Ramos (cell line): ENCODE results near the gene CPNE8.

Experiments
- in situ Hi-C: fragments of 300-500 bp; cut with MboI; formaldehyde crosslinking; loops from one replicate; pipeline ENCODE4 v1.14.3; 2022; ENCODE audit warnings: low sequenced_read_pairs; ENCODE audit not compliant: unreplicated experiment

The CPNE8 gene

DNA sequence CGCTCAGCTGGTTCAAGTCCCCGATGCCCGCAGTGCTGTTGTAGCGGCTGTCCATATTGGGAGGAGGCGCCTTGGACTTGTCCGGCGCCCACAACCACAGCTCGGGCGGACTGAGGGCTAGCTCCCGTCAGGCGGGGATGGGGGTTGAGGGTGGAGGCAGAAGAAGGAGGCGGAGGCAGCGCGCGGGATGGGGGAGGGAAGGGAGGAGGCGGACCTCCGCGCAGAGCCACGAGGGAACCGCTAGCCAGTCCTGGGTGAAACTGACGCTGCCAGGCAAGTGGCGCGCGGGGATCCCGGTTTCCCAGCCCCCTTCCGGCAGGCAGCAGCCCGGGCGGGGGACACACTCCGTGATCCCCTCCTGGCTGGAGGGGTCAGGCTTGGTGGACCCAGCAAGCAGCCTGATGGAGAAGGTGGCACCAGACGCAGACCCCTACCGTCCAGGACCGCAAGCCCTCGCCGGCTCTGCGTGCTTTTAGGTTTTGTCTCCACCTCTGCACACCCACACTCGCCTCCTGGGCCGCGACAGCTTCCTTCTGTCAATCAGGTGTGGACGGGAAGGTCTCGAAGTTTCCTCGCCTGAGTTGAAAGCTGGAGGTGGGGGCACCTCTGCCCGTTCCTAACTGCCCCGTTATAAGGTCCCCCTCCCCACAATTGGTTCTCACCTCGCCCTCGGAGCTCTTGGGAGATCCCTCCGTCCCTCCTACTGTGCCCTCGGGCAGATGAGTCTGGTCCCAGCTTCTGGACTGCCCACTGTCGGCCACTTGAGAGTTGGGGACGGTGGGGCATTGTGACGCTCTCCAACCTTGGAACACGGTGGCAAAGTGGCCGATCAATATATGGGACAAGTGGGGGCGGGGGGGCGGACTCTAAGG lies at the start of gene CPNE8:
Gene CPNE8 (minus strand): TSS at position 112 of the 872 bp plus-strand sequence. CDS start 57 bp downstream, at position 55.
- in situ Hi-C loops: no loop called here

DNA sequence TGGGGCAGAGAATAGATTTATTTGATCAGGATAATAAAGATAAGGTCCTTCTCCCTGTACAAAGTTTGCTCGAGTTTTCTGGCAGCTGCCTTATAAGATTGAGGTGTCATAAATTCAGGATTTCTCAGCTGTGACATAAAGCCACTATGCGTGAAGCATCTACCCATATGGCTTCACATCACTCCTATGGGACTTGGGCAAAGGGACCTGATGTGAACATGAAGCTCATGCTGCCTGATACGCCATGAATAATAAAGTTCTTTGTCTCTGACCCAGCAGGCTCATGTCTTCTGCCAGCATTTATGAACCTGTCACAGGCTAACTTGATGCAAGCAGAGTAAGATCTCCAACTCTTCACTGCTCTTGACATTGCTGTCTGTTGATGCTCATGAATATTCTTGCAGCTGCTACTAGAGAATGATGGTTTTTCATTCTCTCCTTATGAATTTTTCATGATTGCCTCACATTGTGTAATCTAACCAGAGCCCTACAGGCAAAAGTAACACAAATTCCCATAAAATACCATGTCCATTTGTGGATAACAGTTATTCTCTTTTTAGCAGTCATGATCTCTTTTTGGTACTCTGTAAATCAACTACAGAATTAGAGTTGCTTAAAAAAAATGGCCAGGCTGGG lies 49.0 kb upstream of the CPNE8 start:
- in situ Hi-C loops: no loop called here

DNA sequence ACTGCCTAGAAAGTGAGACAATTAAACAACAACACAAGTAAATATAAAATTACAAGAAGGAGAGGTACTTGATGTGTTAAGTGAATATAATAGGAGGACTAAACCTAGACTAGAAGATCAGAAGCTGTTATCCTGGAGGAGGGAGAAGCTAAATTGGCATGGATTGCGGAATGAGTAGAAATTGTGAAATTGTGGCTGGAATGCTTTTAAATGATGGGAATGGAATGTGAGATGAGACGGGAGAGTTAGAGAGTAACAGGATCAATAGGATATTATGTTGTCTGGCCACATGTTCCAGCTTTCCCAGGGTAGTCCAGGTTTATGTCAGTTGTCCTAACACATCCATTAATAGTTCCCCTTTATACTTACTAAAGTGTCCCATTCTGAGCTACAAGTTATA lies 44.0 kb upstream of the CPNE8 start:
- in situ Hi-C loops: no loop called here

DNA sequence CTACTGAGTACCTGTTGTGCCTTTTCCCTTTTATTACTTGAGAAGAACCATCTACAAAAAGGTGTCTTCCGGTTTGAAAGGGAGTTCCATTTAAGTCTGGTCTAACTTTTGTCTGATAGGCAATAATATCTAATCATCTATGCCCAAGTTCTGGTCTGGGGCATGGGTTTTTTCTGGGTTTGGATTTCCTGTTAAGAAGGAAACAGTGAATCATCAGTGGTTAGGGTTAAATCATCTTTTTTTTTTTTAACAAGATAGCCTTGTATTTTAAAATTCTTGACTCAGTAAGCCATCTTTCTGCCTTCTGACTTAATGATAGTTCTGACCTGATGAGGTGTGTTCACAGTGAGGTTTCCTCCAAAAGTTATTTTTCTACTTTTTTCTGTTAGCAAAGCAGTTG lies 29.3 kb upstream of the CPNE8 start:
- in situ Hi-C loops: no loop called here

DNA sequence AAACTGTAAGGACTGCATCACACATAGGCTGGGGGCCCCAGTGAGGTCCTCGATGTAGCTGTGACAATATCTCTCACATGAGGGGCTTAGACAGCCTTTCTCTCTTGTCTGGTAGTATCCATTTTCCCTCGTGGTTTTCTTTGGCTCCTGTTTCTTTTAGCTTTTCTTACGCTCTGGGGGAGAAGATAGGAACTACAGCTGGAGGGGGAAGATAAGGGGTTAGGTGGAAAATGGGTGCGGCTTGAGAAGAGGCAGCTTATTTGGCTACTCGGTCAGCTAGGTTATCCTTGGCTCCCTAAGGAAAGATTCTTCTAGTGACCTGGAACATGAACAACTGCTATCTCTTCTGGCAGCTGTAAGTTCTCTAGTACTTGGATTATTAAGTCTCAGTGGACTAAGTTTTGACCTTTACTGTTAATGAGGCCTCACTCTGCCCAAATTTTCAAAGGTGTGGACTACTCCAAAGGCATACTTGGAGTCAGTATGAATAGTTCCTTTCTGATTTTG lies 28.7 kb upstream of the CPNE8 start:
- in situ Hi-C loops: no loop called here

DNA sequence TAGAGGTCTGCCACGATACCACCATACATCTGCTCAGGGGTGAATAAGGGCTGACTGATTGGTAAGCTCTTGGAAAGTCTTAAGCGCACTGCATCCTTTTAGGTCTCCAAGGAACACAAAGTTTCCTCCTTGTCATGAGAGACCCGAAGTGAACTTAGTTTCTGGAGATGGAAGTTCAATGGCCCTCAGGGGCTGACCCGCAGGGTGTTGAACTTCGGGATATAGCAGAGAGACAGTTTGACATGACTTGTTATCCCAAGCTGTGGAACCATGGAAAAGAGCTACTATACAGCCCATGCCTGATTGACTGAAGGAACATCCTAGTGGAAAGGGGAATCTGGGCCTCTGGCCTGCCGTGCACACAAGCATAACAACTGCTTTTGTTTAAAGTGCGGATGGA lies 26.9 kb upstream of the CPNE8 start:
- in situ Hi-C loops: no loop called here

DNA sequence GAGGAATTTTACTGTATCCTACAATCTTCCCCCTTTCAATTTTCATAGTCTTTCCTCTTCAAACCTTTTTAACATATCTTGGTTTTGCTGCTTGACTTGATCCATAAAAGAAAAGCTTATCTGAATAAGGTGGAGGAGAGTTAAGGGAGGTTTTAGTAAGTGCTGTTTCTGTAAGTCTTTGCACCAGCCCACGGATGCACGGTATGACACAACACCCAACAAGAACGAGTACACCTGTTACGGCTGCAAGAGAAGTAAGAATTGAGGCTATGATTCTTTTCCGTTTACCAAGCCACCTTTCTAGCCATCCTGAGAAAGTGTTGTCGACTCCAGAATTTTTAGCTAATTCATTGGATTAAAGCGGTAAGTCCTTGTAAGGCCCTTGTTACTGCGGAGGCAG lies 26.1 kb upstream of the CPNE8 start:
- in situ Hi-C loops: no loop called here

DNA sequence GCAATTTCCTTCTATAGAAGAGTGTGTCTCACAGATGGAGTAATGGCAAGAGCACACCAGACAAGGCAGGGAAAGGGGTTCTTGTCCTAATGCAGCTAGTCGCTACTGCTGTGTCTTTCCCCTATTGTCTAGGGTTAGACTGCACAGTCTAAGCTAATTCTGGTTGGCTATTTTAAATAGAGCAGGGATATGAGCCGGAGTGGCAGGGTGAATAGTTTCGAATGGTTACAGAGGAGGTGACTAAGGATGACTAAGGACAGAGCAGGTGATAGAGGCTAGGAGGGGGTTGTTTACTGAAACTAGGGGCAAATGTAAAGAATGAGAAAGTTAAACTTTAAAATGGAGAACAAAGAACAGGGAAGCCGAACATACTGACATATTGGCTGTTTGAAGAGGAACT lies 25.6 kb upstream of the CPNE8 start:
- in situ Hi-C loops: no loop called here

DNA sequence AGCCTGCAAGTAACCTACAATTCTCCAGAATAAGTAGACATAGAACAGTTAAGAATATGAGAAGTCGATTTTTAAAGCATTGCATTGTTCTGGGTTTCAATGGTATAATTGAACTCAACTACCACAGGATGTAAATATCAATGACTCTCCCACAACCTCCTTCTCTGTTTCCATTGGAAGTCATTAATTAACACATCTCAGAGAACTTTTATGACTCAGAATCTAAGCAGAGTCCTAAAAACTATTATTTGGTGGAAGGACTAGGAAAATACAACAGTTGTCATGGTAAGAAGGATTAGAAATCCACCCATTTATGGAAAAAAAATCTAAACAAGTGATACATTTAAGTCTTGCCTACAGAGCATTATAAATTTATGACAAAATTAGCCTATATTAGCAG lies 21.1 kb upstream of the CPNE8 start:
- in situ Hi-C loops: no loop called here

DNA sequence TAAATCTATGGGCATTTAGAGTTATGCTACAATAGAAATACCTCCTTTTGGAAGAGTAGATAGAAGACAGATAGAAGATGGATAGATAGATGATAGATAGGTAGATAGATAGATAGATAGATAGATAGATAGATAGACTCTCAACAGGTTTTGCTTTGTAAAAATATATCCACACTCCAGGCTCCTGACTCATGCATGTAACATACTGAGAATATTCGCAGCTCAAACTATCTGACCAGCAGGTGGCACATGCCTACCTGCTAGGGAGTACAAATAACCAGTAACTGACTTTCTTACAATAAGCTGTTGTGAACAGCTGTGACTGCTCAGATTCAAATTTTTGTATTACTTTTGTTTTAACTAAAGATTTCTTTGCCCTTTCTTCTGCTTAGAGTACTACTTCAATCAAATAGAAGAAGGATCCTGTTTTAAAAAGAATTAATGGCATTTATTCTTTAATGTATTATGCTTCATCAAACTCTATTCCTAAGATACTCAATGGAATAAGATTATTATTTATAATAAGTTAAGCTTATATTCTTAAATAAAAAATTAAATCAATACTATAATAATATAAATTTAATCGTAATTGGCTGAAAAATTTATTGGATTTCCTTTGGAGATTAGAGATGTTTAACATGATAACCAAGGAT lies 15.8 kb upstream of the CPNE8 start:
- in situ Hi-C loops: no loop called here

DNA sequence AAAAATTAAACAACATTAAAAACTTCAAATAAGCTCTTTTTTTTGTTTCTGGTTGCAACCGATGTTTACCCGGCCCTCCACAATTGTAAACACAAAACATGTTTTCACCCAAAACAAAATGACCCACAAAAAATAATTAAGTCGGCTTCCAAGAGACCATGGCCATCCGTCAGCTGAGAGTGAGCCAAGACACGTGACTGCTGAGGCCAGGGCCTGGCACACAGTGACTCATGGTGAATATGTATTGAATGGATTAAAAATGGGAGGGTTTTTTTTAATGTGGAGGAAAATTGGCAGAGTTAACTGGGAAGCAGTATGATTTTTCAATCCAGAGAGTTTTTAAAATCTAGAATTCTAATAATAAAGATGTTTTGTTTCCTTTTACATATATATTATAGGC lies 13.8 kb upstream of the CPNE8 start:
- in situ Hi-C loops: no loop called here

DNA sequence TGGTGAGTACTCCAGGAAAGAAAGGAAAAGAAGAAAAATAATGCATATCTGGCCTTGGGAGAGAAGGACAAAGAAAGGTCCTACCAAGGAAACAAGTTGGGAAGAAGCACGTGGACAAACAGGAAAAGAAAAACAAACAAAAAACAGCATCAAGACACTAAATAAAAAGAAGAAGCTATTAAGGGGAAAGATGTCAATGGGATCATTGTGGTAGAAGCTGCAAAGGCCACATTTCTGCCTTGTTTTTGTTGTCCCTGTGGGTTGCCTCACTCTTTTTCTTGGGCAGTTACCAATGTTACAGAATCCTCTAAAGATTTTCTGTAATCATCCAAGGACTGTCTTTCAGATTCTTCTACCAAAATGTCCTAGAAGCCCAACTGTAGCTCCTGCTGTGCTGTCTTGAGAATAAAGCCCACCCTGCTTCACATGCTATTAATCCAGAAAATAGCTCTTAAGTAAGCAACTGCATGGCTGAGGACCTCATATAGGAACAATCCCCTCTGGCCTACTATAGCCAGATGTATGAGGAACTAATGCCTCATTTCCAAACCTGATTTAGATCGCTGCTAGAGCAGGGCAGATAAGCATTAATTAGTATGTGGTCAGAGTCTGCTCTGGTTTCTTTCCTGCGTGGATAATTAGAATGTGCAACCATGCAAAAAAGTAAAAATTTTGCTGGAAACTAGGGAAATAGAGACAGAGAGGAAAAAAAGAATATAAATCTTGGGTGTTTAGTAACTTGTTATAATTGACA lies 10.2 kb upstream of the CPNE8 start:
- in situ Hi-C loops: no loop called here

DNA sequence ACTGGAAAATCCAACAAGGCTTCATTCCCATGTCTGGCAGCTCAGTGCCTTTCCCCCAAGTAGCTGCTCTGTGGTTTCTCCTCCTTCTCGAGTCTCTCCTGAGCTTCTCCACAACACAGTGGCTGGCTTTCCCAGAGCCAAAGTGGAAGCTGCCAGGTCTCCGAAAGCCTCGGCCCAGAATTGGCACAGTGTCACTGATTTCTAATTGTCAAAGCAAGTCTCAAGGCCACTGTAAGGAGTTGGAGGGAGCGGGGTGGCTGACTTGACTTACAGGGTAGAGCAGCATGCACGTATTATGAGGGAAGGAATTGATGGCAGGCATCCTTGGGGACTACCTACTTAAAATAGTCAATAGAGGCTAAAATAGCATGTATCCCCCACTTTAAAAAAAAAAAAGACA lies 6.7 kb upstream of the CPNE8 start:
- in situ Hi-C loops: no loop called here

DNA sequence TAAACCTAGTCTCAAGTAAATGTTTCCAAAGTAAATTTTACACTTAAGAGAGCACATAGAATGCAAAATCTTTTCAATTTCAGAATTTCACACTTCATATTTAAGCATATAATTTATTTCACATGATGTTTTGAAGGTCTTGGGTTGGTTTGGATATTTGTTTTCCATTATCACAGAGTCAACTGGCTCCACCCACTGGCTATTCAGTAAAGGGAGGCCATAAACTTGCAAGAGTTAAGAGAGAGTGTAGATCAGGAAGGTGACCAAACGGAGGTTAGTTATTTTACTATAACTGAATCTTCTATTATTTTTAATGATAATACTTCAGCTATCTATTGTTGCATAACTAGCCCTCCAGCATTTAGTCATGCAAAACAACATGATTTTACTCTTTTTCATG lies 6.2 kb upstream of the CPNE8 start:
- in situ Hi-C loops: no loop called here

DNA sequence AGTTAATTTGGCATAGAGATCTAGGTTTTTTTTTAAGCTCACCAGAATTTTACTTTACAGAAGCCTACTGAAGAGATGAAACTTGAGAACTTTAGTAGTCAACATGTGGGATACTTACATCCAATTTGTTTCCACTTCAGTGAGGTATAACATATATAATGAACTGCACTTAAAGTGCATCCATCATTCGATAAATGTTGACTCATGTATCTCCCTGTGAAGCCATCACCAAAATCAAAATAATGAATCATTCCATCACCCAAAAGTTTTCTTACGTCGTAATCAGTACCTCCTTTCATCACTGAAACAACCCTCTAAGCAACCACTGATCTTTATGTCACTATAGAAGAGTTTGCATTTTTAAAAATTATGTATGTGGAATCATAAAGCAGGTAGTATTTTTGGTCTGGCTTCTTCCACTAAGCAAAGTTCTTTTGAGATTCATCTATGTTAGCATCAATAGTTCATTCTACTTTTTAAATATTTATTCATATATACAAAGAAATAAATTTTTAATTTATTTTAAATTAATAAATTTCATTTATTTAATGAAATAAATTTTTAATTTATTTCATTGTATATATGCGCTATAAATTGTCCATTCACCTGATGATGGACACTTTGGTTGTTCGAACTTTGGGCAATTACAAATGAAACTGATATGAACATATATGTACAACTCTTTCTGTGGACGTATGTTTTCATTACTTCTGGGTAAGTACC lies 2.0 kb upstream of the CPNE8 start:
- in situ Hi-C loops: no loop called here

DNA sequence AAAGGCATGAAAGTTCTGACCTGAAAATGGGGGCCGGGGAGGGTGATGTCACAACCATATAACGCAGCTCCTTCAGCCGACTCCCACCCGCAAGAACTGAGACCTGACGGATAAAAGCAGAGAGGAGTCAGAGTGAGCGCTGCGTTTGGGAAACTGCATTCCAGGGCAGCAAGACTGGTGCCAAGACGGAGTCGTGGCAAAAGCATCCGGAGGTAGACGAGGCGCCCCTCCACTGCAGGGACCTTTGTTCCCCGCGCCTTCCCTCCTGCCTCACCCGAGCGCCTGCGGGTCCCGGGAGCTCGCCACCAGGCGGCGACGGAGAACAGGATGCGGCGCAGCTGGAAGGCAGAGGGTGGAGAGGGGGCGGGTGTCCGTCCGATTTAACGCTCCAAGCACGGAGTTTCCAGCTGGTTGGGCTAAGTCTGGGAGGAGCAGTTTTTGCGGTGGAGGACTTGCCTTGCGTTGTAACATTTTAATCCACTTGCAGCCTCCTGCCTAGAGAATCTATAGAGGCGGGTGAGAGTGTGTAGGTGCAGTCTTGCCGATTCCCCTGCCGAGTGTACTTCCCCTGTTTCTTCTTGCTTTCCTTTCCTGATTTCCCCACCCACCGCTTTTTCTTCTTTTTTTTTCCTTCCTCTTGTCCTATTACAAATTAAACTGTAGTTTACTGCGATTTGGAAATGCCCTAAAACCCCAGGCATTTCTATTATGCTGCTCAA lies 1.2 kb upstream of the CPNE8 start:
- in situ Hi-C loops: no loop called here

DNA sequence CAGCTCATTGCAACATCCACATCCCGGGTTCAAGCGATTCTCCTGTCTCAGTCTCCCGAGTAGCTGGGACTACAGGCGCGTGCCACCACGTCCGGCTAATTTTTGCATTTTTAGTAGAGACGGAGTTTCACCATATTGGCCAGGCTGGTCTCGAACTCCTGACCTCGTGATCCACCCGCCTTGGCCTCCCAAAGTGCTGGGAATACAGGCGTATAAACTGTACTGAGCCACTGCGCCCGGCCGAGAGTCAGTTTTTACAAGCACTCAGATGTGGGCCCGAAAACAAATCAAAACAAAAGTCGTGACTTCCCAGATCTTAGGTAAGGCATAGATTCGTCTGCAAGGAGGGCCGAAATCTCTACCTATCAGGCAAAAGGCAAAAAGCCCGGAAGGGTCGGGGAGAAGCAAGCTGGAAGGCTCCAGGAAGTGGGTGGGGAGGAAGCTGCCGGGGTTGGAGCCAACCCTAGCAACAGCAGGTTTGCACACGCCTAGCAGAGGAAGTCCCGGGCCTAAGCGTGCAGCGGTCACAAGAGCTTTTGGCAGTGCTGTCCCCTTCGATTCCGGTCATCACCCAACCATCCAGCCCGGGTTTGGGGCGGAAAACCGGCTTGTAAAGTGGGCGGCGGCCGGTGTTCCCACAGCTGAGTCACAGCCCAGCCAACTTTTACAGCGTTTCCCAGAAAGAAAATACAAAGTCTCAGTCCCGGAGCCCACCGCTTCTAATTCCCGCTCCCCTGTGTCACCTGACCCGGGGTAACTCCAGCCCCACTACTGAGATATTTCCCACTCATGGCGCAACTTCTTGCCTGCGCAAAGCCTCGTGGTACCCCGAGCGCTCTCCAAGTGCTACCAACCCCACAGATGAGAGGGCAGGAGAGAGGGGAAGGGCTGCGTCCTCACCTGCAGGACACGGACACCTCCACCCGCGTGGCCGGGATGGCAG lies 583 bp downstream of the CPNE8 start:
- in situ Hi-C loops: no loop called here

DNA sequence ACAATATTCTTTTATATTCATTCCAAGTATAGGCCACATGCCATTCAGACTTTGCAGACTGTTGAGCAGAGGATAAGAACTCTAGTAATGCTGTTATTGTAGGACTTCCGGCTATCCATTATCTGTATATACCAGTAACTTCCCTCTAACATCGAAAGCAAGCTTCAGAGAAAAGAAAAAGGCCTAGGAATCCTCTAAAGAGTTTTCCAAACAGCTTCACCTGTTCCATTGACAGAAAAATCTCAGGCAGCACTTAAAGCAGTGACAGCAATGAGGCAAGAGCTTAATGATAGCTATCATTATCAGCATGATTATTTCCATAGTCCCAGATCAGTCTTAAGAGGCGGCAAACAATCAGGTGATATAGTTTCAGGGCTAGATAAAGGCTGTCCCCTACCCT lies 1.8 kb downstream of the CPNE8 start:
- in situ Hi-C loops: no loop called here
